Measurements from ENCODE around the gene CNOT3. TPM values are rescaled to one million over a fixed set of nuclear protein-coding genes. Genes with fewer than 3 reads are reported as not detected.
A peak's percentile ranks its signal among the peaks of the same experiment; 100 is the strongest.

The CNOT3 gene
- total and polyA plus RNA-seq, 9 of the 15 experiments (the other 6 are each of a cell fraction or from before 2014, with no cell fraction given): 0.27 to 60.4 (median 9.9) TPM

- TF ChIP-seq ZBTB40 (IDR thresholded peaks at IDR 0.05) (0 out of 2 replicates have a peak, but pooled peaks have one; percentile 16), ZBTB40 (CRISPR knock-in tag; IDR thresholded peaks at IDR 0.05) (no peak), ZNF592 (IDR thresholded peaks at IDR 0.05) (peak; percentile 53; the same call in 1 of the 2 replicates), NKRF (IDR thresholded peaks at IDR 0.05; ENCODE audit: borderline replicate concordance) (peak; percentile 64), ZNF589 (CRISPR knock-in tag; IDR thresholded peaks at IDR 0.05; ENCODE audit: low read depth) (0 out of 2 replicates have a peak, but pooled peaks have one; percentile 46), ETV6 (IDR thresholded peaks at IDR 0.05; ENCODE audit: borderline replicate concordance in 1 of 2, low read depth in 2 of 2, low read length in 1 of 2) (0 out of 4 replicates have a peak, but pooled peaks of 1 of the 2 experiments have one; percentile 23), ETV6 (CRISPR knock-in tag; IDR thresholded peaks at IDR 0.05; ENCODE audit: borderline replicate concordance) (peak; percentile 67; the same call in 1 of the 2 replicates), TRIM25 (IDR thresholded peaks at IDR 0.05; ENCODE audit: borderline replicate concordance) (peak; percentile 81; the same call in 1 of the 2 replicates), BRD4 (IDR thresholded peaks at IDR 0.05) (no peak)
These were observed 63.7 kb downstream of the CNOT3 start (continued) for GRCh38 chr19:54201172-54201701.

All from K562 (cell line).